Measurements from ENCODE around the gene COL9A3.
A peak's percentile ranks its signal among the peaks of the same experiment; 100 is the strongest.

Gene COL9A3

DNA sequence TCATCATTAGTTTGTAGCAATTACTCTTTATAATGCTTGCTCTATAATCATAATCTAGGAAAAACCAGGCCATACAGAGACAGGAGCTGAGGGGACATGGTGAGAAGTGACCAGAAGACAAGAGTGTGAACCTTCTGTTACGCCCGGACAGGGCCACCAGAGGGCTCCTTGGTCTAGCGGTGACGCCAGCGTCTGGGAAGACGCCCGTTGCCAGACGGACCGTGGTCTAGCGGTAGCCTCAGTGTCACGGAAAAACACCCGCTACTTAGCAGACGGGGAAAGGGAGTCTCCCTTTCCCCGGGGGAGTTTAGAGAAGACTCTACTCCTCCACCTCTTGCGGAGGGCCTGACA, 56.8 kb downstream of the COL9A3 start:
- peak; percentile 61 for TF ChIP-seq RAD21 (IDR thresholded peaks at IDR 0.05; ENCODE audit: low read depth)

DNA sequence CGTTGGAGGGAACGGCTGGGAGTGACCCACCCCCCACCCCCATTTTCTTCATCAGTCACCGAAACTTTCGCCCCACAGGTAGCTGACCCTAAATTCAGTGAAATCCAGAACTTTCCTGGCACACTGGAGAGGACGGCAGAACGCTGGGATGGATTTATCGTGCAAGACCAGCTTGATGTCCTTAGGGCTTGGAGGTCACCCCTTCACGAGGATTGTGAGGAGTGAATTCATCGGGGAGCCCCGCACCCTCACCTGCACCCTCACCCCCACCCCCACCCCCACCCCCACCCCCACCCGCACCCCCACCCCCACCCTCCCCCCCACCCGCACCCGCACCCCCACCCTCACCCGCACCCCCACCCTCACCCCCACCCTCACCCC, 58.1 kb downstream of the COL9A3 start:
- TF ChIP-seq, protein P1, sequence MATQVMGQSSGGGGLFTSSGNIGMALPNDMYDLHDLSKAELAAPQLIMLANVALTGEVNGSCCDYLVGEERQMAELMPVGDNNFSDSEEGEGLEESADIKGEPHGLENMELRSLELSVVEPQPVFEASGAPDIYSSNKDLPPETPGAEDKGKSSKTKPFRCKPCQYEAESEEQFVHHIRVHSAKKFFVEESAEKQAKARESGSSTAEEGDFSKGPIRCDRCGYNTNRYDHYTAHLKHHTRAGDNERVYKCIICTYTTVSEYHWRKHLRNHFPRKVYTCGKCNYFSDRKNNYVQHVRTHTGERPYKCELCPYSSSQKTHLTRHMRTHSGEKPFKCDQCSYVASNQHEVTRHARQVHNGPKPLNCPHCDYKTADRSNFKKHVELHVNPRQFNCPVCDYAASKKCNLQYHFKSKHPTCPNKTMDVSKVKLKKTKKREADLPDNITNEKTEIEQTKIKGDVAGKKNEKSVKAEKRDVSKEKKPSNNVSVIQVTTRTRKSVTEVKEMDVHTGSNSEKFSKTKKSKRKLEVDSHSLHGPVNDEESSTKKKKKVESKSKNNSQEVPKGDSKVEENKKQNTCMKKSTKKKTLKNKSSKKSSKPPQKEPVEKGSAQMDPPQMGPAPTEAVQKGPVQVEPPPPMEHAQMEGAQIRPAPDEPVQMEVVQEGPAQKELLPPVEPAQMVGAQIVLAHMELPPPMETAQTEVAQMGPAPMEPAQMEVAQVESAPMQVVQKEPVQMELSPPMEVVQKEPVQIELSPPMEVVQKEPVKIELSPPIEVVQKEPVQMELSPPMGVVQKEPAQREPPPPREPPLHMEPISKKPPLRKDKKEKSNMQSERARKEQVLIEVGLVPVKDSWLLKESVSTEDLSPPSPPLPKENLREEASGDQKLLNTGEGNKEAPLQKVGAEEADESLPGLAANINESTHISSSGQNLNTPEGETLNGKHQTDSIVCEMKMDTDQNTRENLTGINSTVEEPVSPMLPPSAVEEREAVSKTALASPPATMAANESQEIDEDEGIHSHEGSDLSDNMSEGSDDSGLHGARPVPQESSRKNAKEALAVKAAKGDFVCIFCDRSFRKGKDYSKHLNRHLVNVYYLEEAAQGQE (IDR thresholded peaks at IDR 0.05; ENCODE audit: low read depth) = no peak
- TF ChIP-seq, protein P2, sequence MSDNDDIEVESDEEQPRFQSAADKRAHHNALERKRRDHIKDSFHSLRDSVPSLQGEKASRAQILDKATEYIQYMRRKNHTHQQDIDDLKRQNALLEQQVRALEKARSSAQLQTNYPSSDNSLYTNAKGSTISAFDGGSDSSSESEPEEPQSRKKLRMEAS (IDR thresholded peaks at IDR 0.05) = no peak
- TF ChIP-seq RAD21 (IDR thresholded peaks at IDR 0.05; ENCODE audit: low read depth) (no peak), YY1 (IDR thresholded peaks at IDR 0.05; ENCODE audit: low read depth) (no peak), CEBPB (IDR thresholded peaks at IDR 0.05) (no peak), TAF1 (IDR thresholded peaks at IDR 0.05; ENCODE audit: low read depth) (no peak), ZBTB7A (IDR thresholded peaks at IDR 0.05; ENCODE audit: low read depth) (no peak), TCF12 (IDR thresholded peaks at IDR 0.05; ENCODE audit: low read depth) (no peak), EP300 (IDR thresholded peaks at IDR 0.05; ENCODE audit: borderline replicate concordance) (no peak), NFIC (IDR thresholded peaks at IDR 0.05) (no peak), CREB1 (IDR thresholded peaks at IDR 0.05; ENCODE audit: low read depth) (no peak), EGR1 (IDR thresholded peaks at IDR 0.05) (no peak), FOXM1 (IDR thresholded peaks at IDR 0.05; ENCODE audit: borderline replicate concordance, low read depth) (no peak), TEAD4 (IDR thresholded peaks at IDR 0.05) (no peak)
- TF ChIP-seq, protein P3, sequence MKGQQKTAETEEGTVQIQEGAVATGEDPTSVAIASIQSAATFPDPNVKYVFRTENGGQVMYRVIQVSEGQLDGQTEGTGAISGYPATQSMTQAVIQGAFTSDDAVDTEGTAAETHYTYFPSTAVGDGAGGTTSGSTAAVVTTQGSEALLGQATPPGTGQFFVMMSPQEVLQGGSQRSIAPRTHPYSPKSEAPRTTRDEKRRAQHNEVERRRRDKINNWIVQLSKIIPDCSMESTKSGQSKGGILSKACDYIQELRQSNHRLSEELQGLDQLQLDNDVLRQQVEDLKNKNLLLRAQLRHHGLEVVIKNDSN (IDR thresholded peaks at IDR 0.05) = no peak

DNA sequence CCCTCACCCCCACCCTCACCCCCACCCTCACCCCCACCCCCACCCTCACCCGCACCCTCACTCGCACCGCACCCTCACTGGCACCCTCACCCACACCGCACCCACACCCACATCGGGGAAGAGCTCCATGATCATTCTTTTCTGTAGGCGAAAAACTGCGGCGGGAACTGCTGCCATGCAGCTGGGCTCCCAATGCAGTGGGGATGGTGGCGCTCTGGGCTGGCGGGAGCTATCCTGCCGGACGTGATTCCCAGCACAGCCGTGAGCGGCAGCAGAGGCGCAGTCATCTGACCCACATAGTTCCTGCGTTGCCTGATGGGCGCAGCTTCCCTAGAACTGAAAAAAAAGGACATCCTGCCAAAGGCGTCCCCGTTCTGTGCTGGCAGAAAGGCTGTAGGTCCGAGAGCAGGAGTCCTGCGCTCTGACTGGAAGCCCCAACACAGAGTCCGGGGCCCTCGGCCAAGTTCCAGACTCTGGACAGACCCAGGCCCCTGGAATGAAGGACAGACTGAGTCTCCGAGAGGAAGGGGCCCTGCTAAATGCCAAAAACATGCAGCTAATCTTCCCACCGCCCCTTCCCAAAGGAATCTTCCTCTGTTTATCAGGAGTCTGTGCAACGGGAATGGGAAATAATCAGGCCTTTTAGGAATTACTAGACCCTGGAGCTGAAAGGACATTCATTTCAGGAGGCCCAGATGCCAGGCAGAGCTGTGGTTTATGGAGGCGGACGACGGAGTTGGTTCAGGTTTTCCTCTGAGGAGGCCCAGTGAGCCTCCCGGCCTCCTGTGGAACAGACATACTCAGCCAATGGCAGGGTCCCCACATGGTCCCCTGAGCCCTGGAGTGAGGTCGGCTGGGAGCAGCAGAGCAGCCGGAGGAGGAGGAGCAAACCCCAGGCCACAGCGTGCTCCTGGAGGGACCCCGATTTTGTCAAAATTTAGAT, 58.8 kb downstream of the COL9A3 start:
- TF ChIP-seq EP300 (IDR thresholded peaks at IDR 0.05; ENCODE audit: borderline replicate concordance) = no peak
- TF ChIP-seq TAF1 (IDR thresholded peaks at IDR 0.05; ENCODE audit: low read depth) = no peak
- 0 out of 2 replicates have a peak, but pooled peaks have one; percentile 44 for TF ChIP-seq TCF12 (IDR thresholded peaks at IDR 0.05; ENCODE audit: low read depth)
- no peak for TF ChIP-seq ZBTB7A (IDR thresholded peaks at IDR 0.05; ENCODE audit: low read depth)
- peak; percentile 69 for TF ChIP-seq YY1 (IDR thresholded peaks at IDR 0.05; ENCODE audit: low read depth)
- TF ChIP-seq TEAD4 (IDR thresholded peaks at IDR 0.05) = peak; percentile 33; the same call in 1 of the 2 replicates
- no peak for TF ChIP-seq EGR1 (IDR thresholded peaks at IDR 0.05)
- TF ChIP-seq RAD21 (IDR thresholded peaks at IDR 0.05; ENCODE audit: low read depth) = peak; percentile 42; the same call in 1 of the 2 replicates
- TF ChIP-seq, protein P3 (IDR thresholded peaks at IDR 0.05) = peak; percentile 85
- TF ChIP-seq, protein P1 (IDR thresholded peaks at IDR 0.05; ENCODE audit: low read depth) = no peak
- TF ChIP-seq NFIC (IDR thresholded peaks at IDR 0.05) = no peak
- TF ChIP-seq, protein P2 (IDR thresholded peaks at IDR 0.05) = peak; percentile 49; the same call in 1 of the 2 replicates

DNA sequence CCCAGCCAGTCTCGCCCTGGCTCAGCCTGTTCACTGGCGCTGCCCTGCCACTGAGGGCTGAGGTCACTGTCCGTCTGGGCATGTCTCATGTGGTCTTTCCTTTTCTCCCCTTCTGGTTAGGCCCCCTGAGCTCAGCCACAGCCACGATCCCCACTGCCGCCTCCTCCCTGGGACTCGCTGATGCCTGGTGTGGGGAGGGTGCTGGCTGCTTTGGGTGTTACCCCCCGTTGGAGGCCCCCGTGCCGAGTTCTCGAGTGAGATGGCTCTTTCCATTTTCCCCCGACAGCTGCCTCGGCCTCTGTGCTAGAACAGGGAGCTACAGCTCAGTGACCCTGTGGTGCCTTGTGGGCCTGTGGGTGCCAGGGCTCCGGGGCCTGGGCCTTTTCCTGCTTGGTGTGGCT, 59.7 kb downstream of the COL9A3 start:
- TF ChIP-seq EGR1 (IDR thresholded peaks at IDR 0.05) = no peak
- TF ChIP-seq, protein P3 (IDR thresholded peaks at IDR 0.05) = no peak
- TF ChIP-seq, protein P1 (IDR thresholded peaks at IDR 0.05; ENCODE audit: low read depth) = no peak
- TF ChIP-seq TAF1 (IDR thresholded peaks at IDR 0.05; ENCODE audit: low read depth) = no peak
- no peak for TF ChIP-seq ZBTB7A (IDR thresholded peaks at IDR 0.05; ENCODE audit: low read depth)
- TF ChIP-seq CEBPB (IDR thresholded peaks at IDR 0.05) = no peak
- TF ChIP-seq, protein P2 (IDR thresholded peaks at IDR 0.05) = no peak
- no peak for TF ChIP-seq RAD21 (IDR thresholded peaks at IDR 0.05; ENCODE audit: low read depth)
- TF ChIP-seq YY1 (IDR thresholded peaks at IDR 0.05; ENCODE audit: low read depth) = no peak
- TF ChIP-seq TEAD4 (IDR thresholded peaks at IDR 0.05) = no peak
